ENCODE results near the gene SPRTN. TPM values are rescaled to one million over a fixed set of nuclear protein-coding genes. Genes with fewer than 3 reads are reported as not detected.

Gene SPRTN
- total and polyA plus RNA-seq, 3 donors from 2014 or later, result 26.4 to 34.9 (median 30.2) TPM

GRCh38 chr1:231337043-231337471 is 1.0 kb upstream of the SPRTN start:
- intact Hi-C loops (cut with DNase I; ENCODE audit: low total_unique reads), result no loop called here
- TF ChIP-seq CTCF (IDR thresholded peaks at IDR 0.05), result no peak
- no peak for TF ChIP-seq POLR2A (IDR thresholded peaks at IDR 0.05)
- Histone ChIP-seq H3K27ac (peak overlapping the region; percentile 50 to 90), H3K4me3 (peak overlapping the region; percentile 83 to 98), H3K27me3 (no peaks in the 10 kb centered on the region), H3K36me3 (ENCODE audit: low read depth, missing control alignments) (no peaks in the 10 kb centered on the region), H3K9me3 (no peaks in the 10 kb centered on the region), H3K4me1 (peaks cover 35% of the 10 kb centered on the region)
- DNase-seq, result no peak
- 0 to 1% methylated on average over 9 to 30 of the region's 32 CpGs for WGBS, 2 donors

- TF ChIP-seq CTCF (IDR thresholded peaks at IDR 0.05) (peak in 1 of 3 experiments; percentile 2), POLR2A (IDR thresholded peaks at IDR 0.05) (peak; percentile 29)
- DNase-seq, result peak; percentile 94
These were observed 422 bp upstream of the SPRTN start, which contains the start of gene EXOC8 for GRCh38 chr1:231337472-231338269. Gene EXOC8, minus strand, starts transcription at chr1:231337852. Its CDS starts 107 bp downstream, at chr1:231337745.

GRCh38 chr1:231340328-231341013 is 2.4 kb downstream of the SPRTN start:
- TF ChIP-seq CTCF (IDR thresholded peaks at IDR 0.05) (no peak), POLR2A (IDR thresholded peaks at IDR 0.05) (no peak)
- no peaks in the 10 kb centered on the region for H3K9me3 ChIP-seq
- no peak overlapping the region for H3K4me3 ChIP-seq
- H3K27me3 ChIP-seq, result no peaks in the 10 kb centered on the region
- DNase-seq, result no peak
- intact Hi-C loops (cut with DNase I; ENCODE audit: low total_unique reads), result loop anchor here (10.0 kb wide), 1 partner anchor 254 kb away; no protein-coding TSS in a partner anchor
- no peaks in the 10 kb centered on the region for H3K36me3 ChIP-seq (ENCODE audit: low read depth, missing control alignments)
- H3K4me1 ChIP-seq, result peaks cover 21% of the 10 kb centered on the region
- WGBS, 2 donors, result 63 to 83% methylated on average over 6 of the region's 6 CpGs
- H3K27ac ChIP-seq, result no peak overlapping the region

More at GRCh38 chr1:231337472-231338269, 422 bp upstream of the SPRTN start, which contains the start of gene EXOC8:
- no peaks in the 10 kb centered on the region for H3K27me3 ChIP-seq
- H3K4me3 ChIP-seq, result peak within 1 kb of the TSS; percentile 83 to 98
- peak within 1 kb of the TSS; percentile 90 to 92 for H3K27ac ChIP-seq
- no peaks in the 10 kb centered on the region for H3K36me3 ChIP-seq (ENCODE audit: low read depth, missing control alignments)
- H3K9me3 ChIP-seq, result no peaks in the 10 kb centered on the region
- intact Hi-C loops (cut with DNase I; ENCODE audit: low total_unique reads), result no loop called here
- WGBS, 2 donors, result 0% methylated on average over 2 to 68 of the region's 74 CpGs
- peaks cover 35% of the 10 kb centered on the region for H3K4me1 ChIP-seq

GRCh38 chr1:231347961-231348360 is 9.9 kb downstream of the SPRTN start:
- Histone ChIP-seq H3K27me3 (no peaks in the 10 kb centered on the region), H3K9me3 (no peaks in the 10 kb centered on the region)

More at GRCh38 chr1:231347961-231348360, 9.9 kb downstream of the SPRTN start:
- Histone ChIP-seq H3K36me3 (ENCODE audit: low read depth, missing control alignments) (no peaks in the 10 kb centered on the region), H3K4me3 (no peak overlapping the region), H3K4me1 (no peaks in the 10 kb centered on the region), H3K27ac (no peak overlapping the region)
- intact Hi-C loops (cut with DNase I; ENCODE audit: low total_unique reads), result loop anchor here (10.0 kb wide), 1 partner anchor 247 kb away; no protein-coding TSS in a partner anchor
- WGBS, 2 donors, result 91 to 95% methylated on average over 4 of the region's 4 CpGs
- DNase-seq, result no peak
- TF ChIP-seq POLR2A (IDR thresholded peaks at IDR 0.05), result no peak
- TF ChIP-seq CTCF (IDR thresholded peaks at IDR 0.05), result no peak
